Fibroblast of villous mesenchyme (primary cell): ENCODE measurements around the gene GKAP1. TPM values are rescaled to one million over a fixed set of nuclear protein-coding genes. Genes with fewer than 3 reads are reported as not detected.
A peak's percentile ranks its signal among the peaks of the same experiment; 100 is the strongest.
"Not testable (repeated sequence)": the region's sequence is repeated elsewhere in the genome, so short reads cannot be mapped to it uniquely, and the experiment has no call there.

ENCODE experiments used
- DNase-seq: peaks from one replicate; pipeline ENCODE4 v3.0.0-alpha.2; 2010; ENCODE audit warnings: low read depth
- H3K4me3 ChIP-seq: 2 replicates; pipeline ENCODE4 v1.5.1; 2011; ENCODE audit warnings: low read depth, mild to moderate bottlenecking, low read length
- CTCF ChIP-seq: IDR thresholded peaks from 2 replicates; pipeline ENCODE4 v1.5.1; 2012; ENCODE audit warnings: low read depth, mild to moderate bottlenecking, low read length; ENCODE audit not compliant: insufficient read depth
- total RNA-seq: library from RNA; depleted of rRNA; stranded (reverse); fragments of >200 nt; gene quantifications from 2 replicates; pipeline ENCODE4 v1.2.3, GENCODE V29; 2012

GKAP1 gene
- total RNA-seq, 1 donor, result 2.2 TPM

DNA sequence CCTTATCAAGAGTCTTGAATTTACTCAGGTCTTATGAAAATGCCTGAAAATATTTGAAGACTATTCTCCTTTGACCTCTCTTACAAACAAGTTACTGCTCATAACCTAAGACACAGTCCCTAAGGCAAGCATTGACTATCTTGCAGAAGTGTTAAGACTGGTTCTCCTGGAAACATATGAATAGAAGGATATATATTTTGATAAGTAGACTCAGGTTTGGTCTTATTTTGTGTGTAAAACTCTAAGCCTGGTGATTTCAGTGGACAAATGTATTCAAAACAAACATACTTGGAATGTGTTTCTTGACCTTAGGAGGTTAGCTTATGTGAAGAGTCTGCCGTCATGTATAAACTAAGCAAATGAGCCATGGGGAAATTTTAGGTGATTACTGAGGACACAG is 102.3 kb downstream of the GKAP1 start:
- no peak for TF ChIP-seq CTCF

DNA sequence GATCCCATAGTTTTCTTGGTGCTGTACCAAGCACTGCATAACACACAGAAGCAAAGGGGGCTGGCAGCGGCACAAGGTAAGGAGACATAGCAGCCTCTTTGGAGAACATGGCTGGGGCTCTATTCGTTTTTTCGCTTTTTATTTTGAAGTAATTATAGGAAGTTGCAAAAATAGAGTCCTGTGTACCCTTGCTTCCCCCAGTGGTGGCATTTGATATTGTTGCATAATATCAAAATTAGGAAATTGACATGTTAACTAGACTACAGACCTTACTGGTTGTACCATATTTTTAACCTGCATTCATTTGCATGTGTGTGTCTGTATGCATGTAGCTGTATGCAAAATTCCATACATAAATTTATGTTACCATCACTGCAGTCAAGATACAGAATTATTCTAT is 103.2 kb downstream of the GKAP1 start:
- TF ChIP-seq CTCF, result peak; percentile 30
- DNase-seq, result no peak
- no peak overlapping the region for H3K4me3 ChIP-seq

More for the DNA sequence above, 102.3 kb downstream of the GKAP1 start:
- H3K4me3 ChIP-seq, result no peak overlapping the region
- peak; percentile 32 for DNase-seq

GRCh38 chr9:83708515-83709158 is 108.9 kb downstream of the GKAP1 start:
- peak; percentile 78 for DNase-seq
- peak overlapping the region; percentile 89 for H3K4me3 ChIP-seq
- TF ChIP-seq CTCF, result no peak

DNA sequence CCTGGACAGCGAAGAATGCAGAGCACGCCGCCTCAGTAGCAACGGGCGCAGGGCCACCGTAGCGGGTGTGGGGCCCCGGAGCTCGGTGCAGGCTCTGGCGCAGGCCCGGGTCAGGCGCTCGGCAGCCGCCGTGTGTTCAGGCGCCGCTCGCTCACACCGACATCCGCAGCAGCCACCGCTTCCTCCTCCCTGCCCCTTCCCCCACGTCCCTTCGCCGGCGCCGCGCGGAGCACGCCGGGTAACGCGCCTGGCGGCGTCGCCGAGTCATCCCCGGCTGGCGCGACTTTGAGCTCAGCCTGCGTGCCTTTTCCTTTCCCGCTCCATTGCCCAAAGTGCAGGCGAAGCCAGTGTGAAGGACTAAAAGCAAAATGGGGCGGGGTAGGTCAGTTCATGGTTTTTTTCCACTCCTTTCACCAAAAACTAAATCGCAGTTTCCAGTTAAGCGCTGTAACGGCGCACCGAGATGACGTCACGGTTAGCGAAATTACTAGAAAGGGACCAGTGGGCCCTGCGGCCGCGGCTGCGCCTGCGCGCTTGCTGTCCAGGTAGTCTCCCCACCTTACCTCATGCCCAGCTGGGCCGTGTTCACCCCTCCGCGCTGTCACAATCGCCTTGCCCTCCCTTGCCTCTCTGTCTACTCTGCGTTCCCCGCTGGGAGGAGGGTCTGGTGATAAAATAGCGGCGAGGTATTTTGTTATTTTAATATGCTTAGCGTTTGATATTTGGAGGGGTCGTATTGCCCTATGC is 109.6 kb downstream of the GKAP1 start, which contains the start of gene UBQLN1:
UBQLN1 (minus strand) TSS at position 191 of the 747 bp plus-strand sequence. CDS start 279 bp downstream, outside the sequence.
- no peak for TF ChIP-seq CTCF
- peak; percentile 95 for DNase-seq
- H3K4me3 ChIP-seq, result peak within 1 kb of the TSS; percentile 89

DNA sequence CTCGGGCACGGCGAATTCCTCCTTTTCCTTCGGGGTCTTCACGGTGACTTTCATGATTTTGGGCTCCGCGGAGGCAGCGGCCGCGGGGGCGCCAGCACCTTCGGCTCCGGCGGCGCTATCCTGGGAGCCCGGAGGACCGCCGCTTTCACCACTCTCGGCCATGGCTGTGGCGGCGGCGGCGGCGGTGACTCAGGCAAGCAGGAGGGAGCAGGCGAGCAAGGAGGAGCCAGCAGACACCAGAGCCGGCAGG is 110.1 kb downstream of the GKAP1 start:
- TF ChIP-seq CTCF, result no peak
- peak; percentile 80 for DNase-seq
- H3K4me3 ChIP-seq, result peak overlapping the region; percentile 89

GRCh38 chr9:83706676-83707517 is 110.7 kb downstream of the GKAP1 start:
- H3K4me3 ChIP-seq, result peak overlapping the region; percentile 89
- TF ChIP-seq CTCF, result no peak
- DNase-seq, result peak; percentile 33

- H3K4me3 ChIP-seq, DNase-seq: not testable (repeated sequence)
Measured at GRCh38 chr9:83705219-83705651, 112.3 kb downstream of the GKAP1 start.
